Kidney (tissue), 14 donors: Measurements from ENCODE around the gene RNF13. TPM values are rescaled to one million over a fixed set of nuclear protein-coding genes. Genes with fewer than 3 reads are reported as not detected.

Experiments
- DNase-seq, 5 donors: peaks; one replicate each; pipeline ENCODE4 v3.0.0-alpha.2; 2013 to 2020
- FAIRE-seq: peaks from 2 replicates; lab custom pipeline; 2012; peaks lifted over from hg19 to GRCh38; lab: Jason Lieb, UNC
- H3K27ac ChIP-seq, 2 donors: one replicate each; pipeline ENCODE4 v1.7.0; 2013; ENCODE audit warnings: low read depth in 2 of 2, low read length in 2 of 2, inconsistent platforms in 1 of 2
- H3K27me3 ChIP-seq: one replicate; pipeline ENCODE4 v1.7.1; 2013; ENCODE audit warnings: low read length, inconsistent platforms; ENCODE audit not compliant: control insufficient read depth, insufficient read depth
- H3K36me3 ChIP-seq, 3 donors: one replicate each; pipeline versions ENCODE4 v1.7.0 to v1.7.1; 2013; ENCODE audit warnings: low read length in 3 of 3, control low read depth in 1 of 3, inconsistent platforms in 1 of 3; ENCODE audit not compliant: insufficient read depth in 3 of 3, control insufficient read depth in 2 of 3
- H3K4me1 ChIP-seq, 3 donors: one replicate each; pipeline versions ENCODE4 v1.7.0 to v1.7.1; 2013; ENCODE audit warnings: low read length in 3 of 3, inconsistent platforms in 1 of 3, low read depth in 1 of 3; ENCODE audit not compliant: control insufficient read depth in 2 of 3, insufficient read depth in 2 of 3
- H3K4me3 ChIP-seq, 3 donors: one replicate each; pipeline versions ENCODE4 v1.7.0 to v1.8.1; 2013; ENCODE audit warnings: low read length in 3 of 3, control low read depth in 1 of 3, inconsistent platforms in 1 of 3
- H3K9ac ChIP-seq, 3 donors: one replicate each; pipeline versions ENCODE4 v1.7.0 to v1.7.1; 2013; ENCODE audit warnings: low read length in 3 of 3, control low read depth in 1 of 3, inconsistent platforms in 1 of 3
- H3K9me3 ChIP-seq, 3 donors: one replicate each; pipeline versions ENCODE4 v1.7.0 to v1.7.1; 2013; ENCODE audit warnings: low read length in 3 of 3, control low read depth in 1 of 3, inconsistent platforms in 1 of 3; ENCODE audit not compliant: control insufficient read depth in 2 of 3, insufficient read depth in 1 of 3
- CTCF ChIP-seq: IDR thresholded peaks from 3 replicates; pipeline ENCODE4 v1.5.1; 2012; ENCODE audit warnings: mild to moderate bottlenecking, moderate library complexity, borderline replicate concordance; ENCODE audit not compliant: insufficient read depth; ENCODE audit errors: extremely low read depth
- intact Hi-C: fragments of 100-400 bp; cut with DNase I; formaldehyde crosslinking; loops from one replicate; pipeline ENCODE4 v1.11.1; 2022
- polyA plus RNA-seq: library from polyadenylated mRNA; stranded (reverse); fragments of 350-450 nt; fragmentation: Illumina TruSeq; extraction: RNeasy Lipid Tissue Mini Kit (QIAGEN cat#74804); gene quantifications from one replicate; pipeline ENCODE4 v1.2.3, GENCODE V29; 2014; ENCODE audit warnings: low read depth, low replicate concordance; ENCODE audit not compliant: insufficient read depth
- total RNA-seq: library from RNA; stranded (reverse); fragmentation: NEBNext Ultra II Directional; extraction: Animal tissue kit (Norgen Biotek cat#: 25700); gene quantifications from one replicate; pipeline ENCODE4 v1.2.1, GENCODE V29; 2021
- donor health status: control.
- donor health status: control.
- donor health status: control.
- donor health status: control.
- donor health status: control.
- donor health status: DM: yes; HTN: yes; CAD: no.
- donor health status: Normal renal cell carcinoma (clear cell type).

The RNF13 gene
- total and polyA plus RNA-seq, 2 donors from 2014 or later, result 54.1 to 87.1 TPM

- FAIRE-seq (no peak), DNase-seq (peak; percentile 88 to 94 (median 92))
- Histone ChIP-seq H3K27ac (peak within 1 kb of the TSS; percentile 87 to 93), H3K27me3 (no peaks in the 10 kb centered on the region), H3K36me3 (peaks cover 0 to 4% (median 0%) of the 10 kb centered on the region in 3 donors), H3K9ac (peak within 1 kb of the TSS; percentile 74 to 90 (median 77)), H3K9me3 (no peaks in the 10 kb centered on the region), H3K4me1 (peaks cover 0 to 20% (median 11%) of the 10 kb centered on the region in 3 donors), H3K4me3 (peak within 1 kb of the TSS; percentile 77 to 93 (median 85))
- no peak for TF ChIP-seq CTCF
- intact Hi-C loops, result no loop called here
These were observed 157.8 kb downstream of the RNF13 start, which contains the start of gene PFN2 for GRCh38 chr3:149970716-149971402. TSS of gene PFN2 (minus strand) at chr3:149970895. CDS start at chr3:149970856, 39 bp downstream.

GRCh38 chr3:149971403-149972075 lies 158.5 kb downstream of the RNF13 start:
- FAIRE-seq (no peak), DNase-seq (peak in 4 of 5 donors; percentile 89 to 95 (median 93))
- Histone ChIP-seq H3K9ac (peak overlapping the region; percentile 51 to 80 (median 75)), H3K9me3 (no peaks in the 10 kb centered on the region), H3K27me3 (no peaks in the 10 kb centered on the region), H3K4me3 (peak overlapping the region; percentile 77 to 86 (median 80)), H3K36me3 (no peaks in the 10 kb centered on the region), H3K4me1 (peaks cover 0 to 15% (median 11%) of the 10 kb centered on the region in 3 donors), H3K27ac (peak overlapping the region; percentile 87 to 93)
- intact Hi-C loops, result no loop called here
- TF ChIP-seq CTCF, result no peak

GRCh38 chr3:149975919-149976318 lies 162.9 kb downstream of the RNF13 start:
- DNase-seq (no peak), FAIRE-seq (no peak)
- intact Hi-C loops, result no loop called here
- no peaks in the 10 kb centered on the region for H3K27me3 ChIP-seq
- TF ChIP-seq CTCF, result no peak
- H3K4me3 ChIP-seq, result no peak overlapping the region
- H3K9ac ChIP-seq, result no peak overlapping the region
- H3K27ac ChIP-seq, result no peak overlapping the region
- H3K4me1 ChIP-seq, result no peaks in the 10 kb centered on the region
- no peaks in the 10 kb centered on the region for H3K36me3 ChIP-seq
- H3K9me3 ChIP-seq, result no peaks in the 10 kb centered on the region
